HG02759 (cell line): ENCODE data around the gene LONP2.
"Not testable (repeated sequence)": the region's sequence is repeated elsewhere in the genome, so short reads cannot be mapped to it uniquely, and the experiment has no call there.

Experiments used
- ATAC-seq: cut with Tn5 transposase; IDR thresholded peaks from one replicate; pipeline ENCODE4 v1.9.1; 2021; ENCODE audit warnings: mild to moderate bottlenecking, moderate library complexity; ENCODE audit not compliant: unreplicated experiment

Gene LONP2

GRCh38 chr16:48235058-48235555 is 9.0 kb upstream of the LONP2 start:
- no peak for ATAC-seq

GRCh38 chr16:48235556-48236136 is 8.5 kb upstream of the LONP2 start:
- no peak for ATAC-seq

- ATAC-seq = no peak
Measured at GRCh38 chr16:48236286-48236685, 7.8 kb upstream of the LONP2 start.

- ATAC-seq = not testable (repeated sequence)
Measured at GRCh38 chr16:48240147-48240546, 4.0 kb upstream of the LONP2 start.

GRCh38 chr16:48244863-48245195 is 729 bp downstream of the LONP2 start:
- ATAC-seq = no peak

- no peak for ATAC-seq
Measured at GRCh38 chr16:48246066-48246465, 2.0 kb downstream of the LONP2 start.

GRCh38 chr16:48247311-48247710 is 3.2 kb downstream of the LONP2 start, which contains the start of gene ABCC11:
TSS of gene ABCC11 (minus strand) at chr16:48247539. CDS start at chr16:48231921, 15,618 bp downstream.
- no peak for ATAC-seq

- no peak for ATAC-seq
Measured at GRCh38 chr16:48250520-48251278, 6.6 kb downstream of the LONP2 start.

- ATAC-seq = no peak
Measured at GRCh38 chr16:48252013-48252412, 7.9 kb downstream of the LONP2 start.

GRCh38 chr16:48256579-48257177 is 12.6 kb downstream of the LONP2 start:
- ATAC-seq = no peak

GRCh38 chr16:48261569-48261968 is 17.5 kb downstream of the LONP2 start:
- ATAC-seq = no peak

GRCh38 chr16:48262631-48263030 is 18.5 kb downstream of the LONP2 start:
- ATAC-seq = no peak

GRCh38 chr16:48269011-48269410 is 24.9 kb downstream of the LONP2 start:
- no peak for ATAC-seq

- ATAC-seq = no peak
Measured at GRCh38 chr16:48271728-48272127, 27.6 kb downstream of the LONP2 start.

- ATAC-seq = no peak
Measured at GRCh38 chr16:48272837-48273421, 28.8 kb downstream of the LONP2 start.

- no peak for ATAC-seq
Measured at GRCh38 chr16:48274476-48274875, 30.4 kb downstream of the LONP2 start.

GRCh38 chr16:48276102-48276501 is 32.0 kb downstream of the LONP2 start:
- ATAC-seq = no peak

- ATAC-seq = no peak
Measured at GRCh38 chr16:48277158-48277557, 33.1 kb downstream of the LONP2 start.

GRCh38 chr16:48279199-48279598 is 35.1 kb downstream of the LONP2 start:
- no peak for ATAC-seq

- ATAC-seq = no peak
Measured at GRCh38 chr16:48280546-48280945, 36.4 kb downstream of the LONP2 start.

GRCh38 chr16:48282636-48283263 is 38.6 kb downstream of the LONP2 start:
- ATAC-seq = no peak
